Measurements from ENCODE around the gene PALB2.
"Not testable (repeated sequence)": the region's sequence is repeated elsewhere in the genome, so short reads cannot be mapped to it uniquely, and the experiment has no call there.

The PALB2 gene

DNA sequence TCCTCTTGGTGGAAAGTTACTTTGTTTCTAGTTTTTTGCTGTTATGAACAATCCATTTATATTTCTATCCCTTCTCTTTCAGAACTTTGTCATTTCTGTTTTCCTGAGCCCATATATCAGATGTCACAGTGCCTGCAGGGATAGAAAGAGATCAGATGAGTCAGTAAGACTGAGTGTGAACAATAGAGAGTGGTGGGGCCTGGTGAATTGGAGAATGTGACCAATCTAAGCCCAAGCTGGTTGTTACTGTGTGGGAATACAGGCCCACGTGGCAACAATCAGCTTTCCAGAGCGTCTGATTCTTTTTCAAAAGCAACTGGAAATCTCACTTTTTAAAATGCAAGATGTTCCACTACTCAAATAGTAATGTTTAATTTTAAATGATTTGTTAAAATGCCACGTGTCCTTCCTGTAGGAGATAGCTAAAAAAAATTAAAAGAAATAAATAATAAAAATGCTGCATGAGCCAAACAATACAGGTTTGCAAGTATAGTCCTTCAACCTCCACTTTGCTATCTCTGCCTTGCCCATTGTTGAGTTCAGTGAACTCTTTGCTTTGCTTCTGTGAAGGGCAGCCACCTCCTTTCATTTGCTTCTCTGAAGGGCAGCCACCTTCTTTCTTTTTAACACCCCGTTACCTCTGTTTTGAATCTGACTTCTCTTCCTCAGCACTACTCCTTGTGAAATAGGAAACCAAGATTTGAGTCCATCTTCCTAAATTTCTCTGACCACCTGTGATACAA, 9.7 kb upstream of the PALB2 start:
- in situ Hi-C loops (cut with MboI; ENCODE audit: low sequenced_read_pairs): no loop called here

DNA sequence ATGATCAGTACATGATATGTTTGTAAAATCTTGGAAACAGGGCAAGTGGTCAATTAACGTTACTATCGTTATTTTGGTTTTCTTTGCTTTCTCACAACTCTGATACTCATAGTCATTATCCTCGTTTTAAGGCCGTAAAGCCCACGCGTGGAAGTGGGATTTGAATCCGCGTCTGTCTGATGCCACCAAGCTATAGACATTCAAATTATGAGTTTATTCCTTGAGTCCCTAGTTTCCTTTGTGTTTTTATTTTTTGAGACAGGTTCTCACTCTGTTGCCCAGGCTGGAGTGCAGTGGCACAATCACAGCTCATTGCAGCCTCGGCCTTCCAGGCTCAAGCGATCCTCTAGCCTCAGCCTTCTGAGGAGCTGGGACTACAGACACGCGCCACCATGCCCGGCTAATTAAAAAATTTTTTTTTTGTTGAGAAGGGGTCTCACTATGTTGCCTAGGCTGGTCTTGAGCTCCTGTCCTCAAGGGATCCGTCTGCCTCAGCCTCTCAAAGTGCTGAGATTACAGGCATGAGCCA, 1.2 kb upstream of the PALB2 start:
- in situ Hi-C loops (cut with MboI; ENCODE audit: low sequenced_read_pairs): no loop called here

DNA sequence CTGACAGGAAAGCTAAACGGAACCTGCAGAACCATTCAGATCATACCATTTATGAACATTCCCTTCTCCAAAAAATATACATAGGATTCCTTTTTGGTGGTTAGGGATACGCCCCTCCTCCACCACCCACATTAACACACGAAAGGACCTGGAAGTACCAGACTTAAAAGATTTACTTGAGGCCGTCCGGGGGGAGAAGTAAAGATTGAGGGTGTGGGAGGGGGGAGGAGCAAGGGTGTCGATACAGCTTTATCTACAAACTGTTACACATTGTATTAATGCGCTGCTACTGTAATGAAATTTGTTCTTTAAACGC, 537 bp downstream of the PALB2 start:
- in situ Hi-C loops (cut with MboI; ENCODE audit: low sequenced_read_pairs): no loop called here

DNA sequence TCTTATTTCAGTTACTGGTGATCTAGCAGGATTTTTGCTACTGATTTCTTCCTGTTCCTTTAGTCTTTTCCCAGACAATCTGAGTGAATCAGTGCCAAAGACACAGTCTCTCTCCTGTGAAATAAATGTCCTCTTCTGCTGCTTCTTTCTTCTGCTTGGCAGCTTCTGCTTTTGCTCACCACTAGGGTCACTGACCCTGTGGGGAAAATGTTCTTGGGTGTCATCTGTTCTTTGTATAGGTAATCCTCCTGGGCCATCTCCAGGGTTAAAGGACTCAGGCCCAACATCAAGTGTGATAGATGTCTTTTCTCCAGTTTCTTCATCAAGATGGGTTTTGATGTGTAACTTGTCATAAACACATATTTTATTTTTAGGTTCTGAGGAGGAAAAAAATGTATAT, 5.2 kb downstream of the PALB2 start:
- in situ Hi-C loops (cut with MboI; ENCODE audit: low sequenced_read_pairs): no loop called here

DNA sequence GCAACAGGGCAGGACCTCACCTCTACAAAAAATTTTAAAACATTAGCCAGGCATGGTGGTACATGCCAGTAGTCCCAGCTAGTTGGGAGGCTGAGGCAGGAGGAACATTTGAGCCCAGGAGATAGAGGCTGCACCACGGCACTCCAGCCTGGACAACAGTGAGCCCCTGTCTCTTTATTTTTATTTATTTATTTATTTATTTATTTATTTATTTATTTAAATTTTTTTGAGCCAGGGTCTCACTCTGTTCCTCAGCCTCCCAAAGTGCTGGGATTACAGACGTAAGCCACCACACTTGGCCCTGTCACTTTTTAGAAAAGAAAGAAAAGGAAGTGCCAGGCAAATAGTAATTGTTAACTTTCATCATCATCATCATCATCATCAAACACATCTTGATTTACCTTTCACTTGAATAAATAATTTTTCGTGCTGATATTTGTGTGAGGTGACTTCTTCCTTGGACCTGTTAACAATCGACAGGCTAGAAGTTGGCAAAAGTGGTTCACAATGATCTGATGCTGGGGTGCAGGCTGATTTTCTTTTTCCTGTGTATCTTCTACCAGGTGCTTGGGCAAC, 6.6 kb downstream of the PALB2 start:
- in situ Hi-C loops (cut with MboI; ENCODE audit: low sequenced_read_pairs): no loop called here

DNA sequence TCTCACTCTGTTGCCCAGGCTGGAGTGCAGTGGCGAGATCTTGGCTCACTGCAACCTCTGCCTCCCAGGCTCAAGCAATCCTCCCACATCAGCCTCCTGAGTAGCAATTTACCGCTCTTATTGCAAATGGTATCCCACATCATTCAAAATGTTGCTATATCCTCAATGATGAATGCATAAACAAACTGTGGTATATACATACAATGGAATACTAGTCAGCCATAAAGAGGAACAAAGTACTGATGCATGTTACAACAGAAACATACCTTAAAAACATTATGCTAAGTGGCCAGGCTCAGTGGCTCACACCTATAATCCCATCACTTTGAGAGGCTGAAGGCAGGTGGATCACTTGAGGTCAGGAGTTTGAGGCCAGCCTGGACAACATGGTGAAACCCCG, 9.2 kb downstream of the PALB2 start:
- in situ Hi-C loops (cut with MboI; ENCODE audit: low sequenced_read_pairs): not testable (repeated sequence)

DNA sequence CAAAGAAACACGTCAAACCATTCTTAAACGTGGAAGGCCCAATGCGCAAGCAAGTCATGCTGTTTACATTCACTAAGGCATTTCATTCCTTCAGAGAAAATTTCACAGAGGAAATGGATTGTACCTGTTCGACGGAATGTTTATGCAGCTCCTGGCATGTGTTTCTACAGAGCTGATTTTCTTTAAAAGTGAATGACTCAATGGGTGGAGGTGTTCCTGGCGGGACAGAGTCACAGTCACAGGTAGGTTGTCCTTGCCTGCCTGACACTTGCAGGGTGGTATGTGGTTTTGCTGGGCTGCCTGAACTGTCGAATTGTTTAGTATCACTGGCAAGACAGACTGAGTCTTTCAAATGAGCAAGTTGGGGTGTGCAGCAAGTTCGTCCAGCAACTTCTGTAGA, 11.6 kb downstream of the PALB2 start:
- in situ Hi-C loops (cut with MboI; ENCODE audit: low sequenced_read_pairs): no loop called here

DNA sequence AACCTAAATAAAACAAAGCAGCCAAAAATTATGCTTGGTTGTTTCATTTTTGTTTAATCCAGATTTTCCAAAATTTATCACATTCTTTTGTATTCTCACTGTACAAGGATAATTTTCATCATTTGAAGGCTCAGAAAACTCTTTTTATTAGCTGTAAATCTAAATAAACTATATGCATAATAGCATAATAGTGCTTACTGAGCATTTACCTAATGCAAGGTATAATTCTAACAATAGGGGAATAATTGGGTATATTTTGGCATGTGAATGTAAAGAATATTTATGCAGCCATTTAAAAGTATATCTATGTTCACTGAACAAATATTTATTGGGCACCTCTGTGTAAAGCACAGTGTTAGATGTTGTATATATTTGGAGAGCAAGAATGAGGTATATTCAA, 17.0 kb downstream of the PALB2 start:
- in situ Hi-C loops (cut with MboI; ENCODE audit: low sequenced_read_pairs): no loop called here

DNA sequence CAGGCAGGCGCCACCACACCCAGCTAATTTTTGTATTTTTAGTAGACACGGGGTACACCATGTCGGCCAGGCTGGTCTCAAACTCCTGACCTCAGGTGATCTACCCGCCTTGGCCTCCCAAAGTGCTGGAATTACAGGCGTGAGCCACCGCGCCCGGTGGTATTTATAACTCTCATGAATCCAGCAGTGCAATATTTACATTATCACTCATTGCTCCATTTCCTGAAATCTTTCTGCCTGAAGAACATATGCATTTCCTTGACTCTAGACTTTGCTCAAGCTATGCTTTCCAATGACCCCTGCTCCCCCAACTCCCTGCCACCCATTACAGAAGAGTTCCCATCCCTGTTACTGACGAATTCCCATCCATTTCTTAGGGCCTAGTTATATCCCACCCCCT, 25.3 kb downstream of the PALB2 start:
- in situ Hi-C loops (cut with MboI; ENCODE audit: low sequenced_read_pairs): no loop called here

DNA sequence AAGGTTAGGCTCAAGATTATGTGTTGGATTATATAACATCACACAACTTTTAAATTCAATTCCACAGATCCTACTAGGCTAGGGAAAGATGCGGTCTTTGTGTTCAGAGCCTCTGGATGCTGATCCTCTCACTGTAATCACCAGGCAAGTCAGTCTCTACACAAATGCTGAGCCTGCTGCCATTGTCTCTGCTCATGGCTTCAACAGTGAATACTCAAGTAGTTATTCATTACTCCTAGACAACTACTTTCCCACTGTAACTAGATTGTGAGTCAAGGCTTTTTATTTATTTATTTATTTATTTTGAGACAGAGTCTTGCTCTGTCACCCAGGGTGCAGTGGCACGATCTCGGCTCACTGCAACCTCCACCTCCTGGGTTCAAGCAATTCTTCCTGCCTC, 29.2 kb downstream of the PALB2 start:
- in situ Hi-C loops (cut with MboI; ENCODE audit: low sequenced_read_pairs): no loop called here

DNA sequence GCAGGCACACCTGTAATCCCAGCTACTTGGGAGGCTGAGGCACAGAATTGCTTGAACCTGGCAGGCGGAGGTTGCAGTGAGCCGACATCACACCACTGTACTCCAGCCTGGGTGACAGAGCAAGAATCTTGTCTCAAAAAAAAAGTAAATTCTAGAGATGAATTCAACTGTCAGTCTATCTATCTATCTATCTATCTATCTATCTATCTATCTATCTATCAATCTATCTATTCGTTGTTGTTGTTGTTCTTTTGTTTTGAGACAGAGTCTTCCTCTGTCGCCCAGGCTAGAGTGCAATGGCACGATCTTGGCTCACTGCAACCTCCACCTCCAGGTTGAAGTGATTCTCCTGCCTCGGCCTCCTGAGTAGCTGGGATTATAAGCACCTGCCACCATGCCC, 30.2 kb downstream of the PALB2 start:
- in situ Hi-C loops (cut with MboI; ENCODE audit: low sequenced_read_pairs): not testable (repeated sequence)

DNA sequence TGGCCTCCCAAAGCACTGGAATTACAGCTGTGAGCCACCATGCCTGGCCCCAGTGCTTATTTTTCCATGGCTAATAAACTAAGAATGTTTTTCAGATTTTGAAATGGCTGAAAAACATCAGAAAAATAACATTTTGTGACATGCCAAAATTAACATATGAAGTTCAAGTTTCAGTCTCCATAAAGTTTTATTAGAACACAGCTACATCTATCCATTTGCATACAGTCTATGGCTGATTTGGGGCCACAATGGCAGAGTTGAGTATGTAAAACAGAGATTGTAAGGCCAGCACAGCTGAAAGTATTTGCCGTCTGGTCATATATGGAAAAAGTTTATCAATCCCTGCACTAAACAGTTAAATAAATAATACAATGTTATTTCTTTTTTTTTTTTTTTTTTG, 31.2 kb downstream of the PALB2 start:
- in situ Hi-C loops (cut with MboI; ENCODE audit: low sequenced_read_pairs): no loop called here

DNA sequence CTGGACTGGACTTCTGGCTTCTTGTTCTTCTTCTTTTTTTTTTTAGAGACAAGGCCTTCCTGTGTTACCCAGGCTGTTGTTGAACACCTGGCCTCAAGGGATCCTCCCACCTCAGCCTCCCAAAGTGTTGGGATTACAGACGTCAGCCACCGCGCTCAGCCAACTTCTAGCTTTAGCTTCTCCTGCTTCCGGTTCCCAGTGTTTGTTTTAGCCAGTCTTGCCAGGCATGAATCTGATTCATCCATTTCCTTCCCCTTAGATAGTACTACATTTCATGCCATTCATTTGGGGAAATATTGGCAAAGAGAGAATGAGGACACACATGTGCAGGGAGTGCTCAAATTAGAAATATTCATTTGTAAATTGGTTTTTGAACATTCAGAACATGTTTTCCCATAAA, 32.9 kb downstream of the PALB2 start:
- in situ Hi-C loops (cut with MboI; ENCODE audit: low sequenced_read_pairs): no loop called here

DNA sequence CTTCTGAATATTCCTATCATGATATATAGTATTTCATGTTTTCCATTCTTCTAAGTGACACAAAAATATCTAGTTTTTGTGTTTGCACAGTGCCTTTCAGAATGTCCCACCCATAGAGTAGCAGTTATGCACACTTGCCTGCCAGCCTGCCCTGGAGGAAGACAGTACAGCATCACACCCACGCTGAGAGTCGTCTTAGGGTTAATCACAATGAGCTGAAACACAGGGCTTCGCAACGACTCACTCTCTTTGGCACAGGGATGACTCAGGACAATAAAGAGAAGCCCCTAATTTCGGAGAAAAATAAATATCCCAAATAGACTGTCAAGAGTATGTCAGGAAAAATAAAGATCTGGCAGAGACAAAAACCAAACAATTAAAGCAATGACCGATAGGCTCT, 33.4 kb downstream of the PALB2 start:
- in situ Hi-C loops (cut with MboI; ENCODE audit: low sequenced_read_pairs): no loop called here

DNA sequence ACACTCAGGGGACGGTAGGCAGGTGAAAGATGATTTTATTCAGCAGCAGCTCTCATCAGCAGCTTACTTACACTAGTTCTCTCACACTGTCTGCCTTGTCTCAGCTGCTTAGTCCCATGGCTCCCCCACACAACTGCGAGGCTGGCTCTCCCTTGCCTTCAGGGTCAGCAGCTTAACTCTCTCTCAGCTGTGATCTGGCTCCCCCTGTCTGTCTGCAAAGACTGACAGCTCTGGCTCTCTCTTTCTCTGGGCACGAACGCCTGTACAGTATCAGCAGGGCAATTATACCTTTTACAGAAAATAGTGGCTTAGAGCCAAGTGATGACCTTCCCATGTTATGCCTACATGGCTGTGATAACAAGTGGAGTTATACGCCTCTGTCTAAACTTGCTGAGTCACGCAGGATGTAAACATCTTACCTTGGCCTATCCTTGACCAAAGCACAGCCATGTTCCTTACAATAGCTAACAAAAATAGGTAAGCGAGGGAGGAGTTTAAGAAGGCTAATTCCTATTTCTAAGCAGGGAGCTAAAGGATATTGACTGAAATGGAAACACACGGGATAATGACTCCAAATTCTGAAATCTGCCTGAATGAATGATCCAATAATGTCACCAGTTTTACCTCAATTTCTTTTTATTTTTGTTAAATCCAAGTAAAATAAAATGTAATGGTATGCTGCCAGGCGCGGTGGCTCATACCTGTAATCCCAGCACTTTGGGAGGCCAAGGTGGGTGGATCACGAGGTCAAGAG, 43.9 kb downstream of the PALB2 start:
- in situ Hi-C loops (cut with MboI; ENCODE audit: low sequenced_read_pairs): no loop called here

DNA sequence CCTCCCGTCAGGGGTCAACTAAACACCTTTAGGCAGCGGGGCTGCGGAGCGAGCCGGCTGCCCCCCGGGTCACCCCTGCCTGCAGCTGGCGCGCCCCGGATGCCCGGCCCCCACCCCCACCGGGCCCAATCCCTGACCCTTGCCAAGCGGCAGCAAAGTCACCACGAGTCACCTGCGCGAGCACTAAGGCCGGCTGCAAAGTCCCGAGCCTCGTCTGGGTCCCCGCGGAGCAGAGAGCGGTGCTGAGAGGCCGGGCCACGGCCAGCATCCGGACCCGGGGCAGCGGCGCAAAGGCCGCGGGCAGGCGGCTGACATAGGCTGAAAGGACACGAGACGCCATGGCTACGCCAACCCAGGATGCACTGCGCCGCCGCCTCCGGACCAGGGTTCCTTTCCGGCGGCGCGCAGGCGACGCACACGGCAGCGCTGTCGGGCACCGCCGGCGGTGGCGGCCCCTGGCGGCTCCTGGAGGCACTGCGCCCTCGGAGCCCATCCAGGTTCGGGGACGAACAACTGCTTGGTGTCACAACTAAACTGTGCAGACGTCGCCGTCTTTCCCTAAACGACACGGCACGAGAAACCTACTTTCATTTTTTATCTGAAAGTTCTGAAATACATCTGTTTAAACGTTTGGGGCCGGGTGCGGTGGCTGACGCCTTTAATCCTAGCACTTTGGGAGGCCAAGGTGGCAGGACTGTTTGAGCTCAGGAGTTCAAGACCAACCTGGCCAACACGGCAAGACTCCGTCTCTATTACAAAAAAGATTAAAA, 45.0 kb downstream of the PALB2 start, which contains the start of gene NDUFAB1:
Gene NDUFAB1 (minus strand): TSS at position 366 of the 770 bp plus-strand sequence. CDS start 26 bp downstream, at position 340.
- in situ Hi-C loops (cut with MboI; ENCODE audit: low sequenced_read_pairs): no loop called here

DNA sequence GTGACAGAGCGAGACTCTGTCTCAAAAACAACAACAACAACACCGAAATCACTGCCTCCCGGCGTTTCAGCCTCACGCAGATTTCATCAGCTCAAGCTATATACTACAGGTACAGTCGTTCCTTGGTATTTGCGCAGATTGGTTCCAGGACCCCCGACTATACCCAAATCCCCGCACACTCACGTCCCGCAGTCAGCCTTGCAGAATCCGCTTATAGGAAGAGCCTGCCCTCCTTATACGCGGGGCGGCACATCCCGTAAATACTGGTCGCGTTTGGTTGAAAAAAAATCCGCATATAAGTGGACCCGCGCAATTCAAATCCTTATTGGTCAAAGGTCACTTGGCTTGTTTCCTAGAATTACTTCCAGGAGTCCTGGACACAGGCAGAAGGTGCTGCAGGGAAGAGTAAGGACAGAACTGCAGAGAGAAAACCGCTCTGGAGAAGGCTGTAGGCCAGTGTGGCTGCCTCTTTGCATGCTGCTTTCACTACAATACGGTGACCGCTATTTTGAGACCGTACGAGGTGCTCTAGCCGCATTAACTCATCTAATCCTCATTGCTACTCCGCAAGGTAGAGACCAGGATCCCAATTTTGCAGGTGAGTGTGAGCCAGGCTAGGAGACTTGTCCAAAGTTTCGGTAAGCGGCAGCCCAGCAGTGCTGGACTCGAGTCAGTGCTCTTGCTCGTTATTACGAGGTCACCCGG, 45.7 kb downstream of the PALB2 start:
- in situ Hi-C loops (cut with MboI; ENCODE audit: low sequenced_read_pairs): no loop called here

DNA sequence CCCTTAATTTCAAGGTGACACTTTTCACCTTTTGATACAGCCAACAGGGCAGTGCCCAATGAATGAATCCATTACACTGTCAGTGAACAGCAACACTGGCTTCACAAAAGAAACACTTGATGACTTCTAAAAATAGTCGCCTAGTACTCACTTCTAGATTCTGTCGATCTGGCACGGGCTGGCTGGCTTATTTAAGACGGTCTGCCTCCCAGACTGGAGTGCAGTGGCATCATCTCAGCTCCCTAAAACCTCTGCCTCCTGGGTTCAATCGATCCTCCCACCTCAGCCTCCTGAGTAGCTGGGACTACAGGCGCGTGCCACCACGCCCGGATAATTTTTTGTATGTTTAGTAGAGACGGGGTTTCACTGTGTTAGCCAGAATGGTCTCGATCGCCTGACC, 46.9 kb downstream of the PALB2 start:
- in situ Hi-C loops (cut with MboI; ENCODE audit: low sequenced_read_pairs): no loop called here

DNA sequence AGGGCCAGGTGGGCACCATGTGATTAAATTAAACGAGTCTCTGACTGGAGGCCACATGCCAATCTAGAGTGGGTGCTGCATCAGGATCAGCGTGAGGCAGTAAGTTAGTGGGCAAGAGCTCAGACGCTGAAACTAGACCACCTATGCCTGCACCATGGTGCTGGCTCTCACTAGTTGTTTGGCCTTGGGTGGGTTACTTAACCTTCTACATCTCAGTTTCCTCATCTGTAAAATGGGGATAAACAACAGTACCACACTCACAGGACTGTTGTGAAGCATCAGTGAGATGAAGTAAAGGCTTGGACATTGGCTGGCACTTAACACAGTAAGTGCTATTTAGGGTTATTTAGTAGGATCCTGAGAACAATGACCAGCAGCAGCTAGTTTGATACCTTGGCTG, 50.9 kb downstream of the PALB2 start:
- in situ Hi-C loops (cut with MboI; ENCODE audit: low sequenced_read_pairs): no loop called here

DNA sequence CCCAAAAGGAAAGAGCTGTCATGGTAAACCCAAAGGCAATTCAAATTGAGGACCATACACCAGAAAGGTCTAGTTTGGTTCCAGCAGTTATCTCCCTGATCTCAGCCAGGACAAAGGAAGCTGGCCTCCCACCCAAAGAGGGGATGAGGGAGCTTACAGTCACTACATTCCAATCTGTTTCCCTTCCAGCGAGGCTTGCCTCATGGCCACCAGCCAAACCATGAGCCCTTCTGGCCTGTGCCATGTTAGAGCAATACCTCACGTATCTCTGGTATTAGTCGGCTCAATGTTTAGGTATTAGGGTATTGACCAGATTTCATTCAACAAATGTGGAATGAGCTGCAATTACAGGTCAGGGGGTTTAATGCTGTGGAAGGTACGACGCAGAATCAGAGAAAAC, 53.4 kb downstream of the PALB2 start:
- in situ Hi-C loops (cut with MboI; ENCODE audit: low sequenced_read_pairs): no loop called here

Data from HL-60/S4 treated with retinoic acid at 250 ng/mL for 4 days and 3 days (cell line).